Esophagus muscularis mucosa (tissue), 3 donors: ENCODE data around the gene TNFRSF21.

Experiments used
- CTCF ChIP-seq, 3 experiments: fragments of 200-600 bp in 2 of 3; fragments of 450-650 bp in 1 of 3; sonication (generic) in 2 of 3; IDR thresholded peaks; one replicate each; pipeline ENCODE4 v1.5.1; 2017 to 2019; ENCODE audit warnings: antibody characterized with exemption in 3 of 3, mild to moderate bottlenecking in 2 of 3, moderate library complexity in 1 of 3
- POLR2A ChIP-seq: fragments of 450-650 bp; IDR thresholded peaks from one replicate; pipeline ENCODE4 v1.6.1; 2017; ENCODE audit warnings: antibody characterized with exemption, moderate library complexity, mild to moderate bottlenecking, low read depth
- POLR2AphosphoS5 ChIP-seq, 2 donors: sonication (generic); formaldehyde crosslinking; IDR thresholded peaks; one replicate each; pipeline ENCODE4 v1.6.1; 2017; ENCODE audit warnings: antibody characterized with exemption in 2 of 2

GRCh38 chr6:47237196-47237595, 72.5 kb downstream of the TNFRSF21 start:
- TF ChIP-seq POLR2A (no peak), CTCF (IDR thresholded peaks at IDR 0.05) (no peak), POLR2AphosphoS5 (IDR thresholded peaks at IDR 0.05) (no peak)
